Panc1 (cell line): ENCODE measurements around the gene CCL22. TPM values are rescaled to one million over a fixed set of nuclear protein-coding genes. Genes with fewer than 3 reads are reported as not detected.

Source experiments
- ATAC-seq: fragments of 200-7000 bp; cut with Tn5 transposase; 2 replicates; pipeline ENCODE4 v1.9.1; 2020; ENCODE audit warnings: mild to moderate bottlenecking, moderate library complexity
- BruUV-seq: library from RNA; stranded (reverse); fragments of 400-500 nt; replicated peaks from 2 replicates; lab custom pipeline; 2021; lab: Mats Ljungman, UMichigan
- CTCF ChIA-PET: fragments of 300-600 bp; sonication (Branson Sonifier 250); formaldehyde crosslinking; loops from one replicate; lab custom pipeline; 2022; ENCODE audit warnings: antibody characterized with exemption; lab: Charles Lee
- POLR2A ChIA-PET: fragments of 300-600 bp; sonication (Branson Sonifier 250); formaldehyde crosslinking; loops from one replicate; lab custom pipeline; 2022; ENCODE audit warnings: antibody characterized with exemption; lab: Charles Lee
- DNase-seq: peaks from one replicate; pipeline ENCODE4 v3.0.0-alpha.2; 2010; ENCODE audit warnings: low read depth, low spot score
- H3K27ac ChIP-seq: 2 replicates; pipeline ENCODE4 v1.5.1; 2011; ENCODE audit warnings: mild to moderate bottlenecking, low read length, inconsistent platforms
- H3K27me3 ChIP-seq: fragments of 200-500 bp; sonication (Bioruptor generic); 2 replicates; pipeline ENCODE4 v1.6.0; 2014; ENCODE audit warnings: low read length, inconsistent platforms; ENCODE audit not compliant: control insufficient read depth, insufficient read depth
- H3K36me3 ChIP-seq: fragments of 200-500 bp; sonication (Bioruptor generic); 2 replicates; pipeline ENCODE4 v1.5.1; 2014; ENCODE audit warnings: inconsistent platforms, mild to moderate bottlenecking, low read length, moderate library complexity; ENCODE audit not compliant: control insufficient read depth, insufficient read depth
- H3K4me1 ChIP-seq: 2 replicates; pipeline ENCODE4 v1.5.1; 2011; ENCODE audit warnings: inconsistent platforms, mild to moderate bottlenecking, low read length, moderate library complexity; ENCODE audit not compliant: control insufficient read depth, insufficient read depth
- H3K4me3 ChIP-seq, 2 experiments: 2 replicates each; pipeline ENCODE4 v1.5.1; 2011 to 2012; ENCODE audit warnings: low read depth in 2 of 2, low read length in 2 of 2, mild to moderate bottlenecking in 2 of 2, inconsistent platforms in 1 of 2, moderate library complexity in 1 of 2
- H3K9me3 ChIP-seq: fragments of 200-500 bp; sonication (Bioruptor generic); 2 replicates; pipeline ENCODE4 v1.5.1; 2014; ENCODE audit warnings: low read depth, mild to moderate bottlenecking, inconsistent platforms, low read length, moderate library complexity; ENCODE audit not compliant: control insufficient read depth, insufficient read depth
- CTCF ChIP-seq: fragments of 450-650 bp; IDR thresholded peaks from 2 replicates; pipeline ENCODE4 v1.5.1; 2017; ENCODE audit warnings: mild to moderate bottlenecking
- POLR2AphosphoS5 ChIP-seq: IDR thresholded peaks from 2 replicates; pipeline ENCODE4 v1.6.1; 2012; ENCODE audit warnings: mild to moderate bottlenecking, low read depth, low read length, moderate library complexity
- REST ChIP-seq, 2 experiments: IDR thresholded peaks; 2 replicates each; pipeline ENCODE4 v1.6.1; 2011 to 2012; ENCODE audit warnings: low read depth in 2 of 2, control low read depth in 1 of 2, low read length in 1 of 2, mild to moderate bottlenecking in 1 of 2, moderate library complexity in 1 of 2; ENCODE audit not compliant: insufficient read depth in 1 of 2
- SIN3A ChIP-seq: IDR thresholded peaks from 2 replicates; pipeline ENCODE4 v1.6.1; 2012; ENCODE audit warnings: low read depth, mild to moderate bottlenecking, low read length, moderate library complexity, borderline replicate concordance; ENCODE audit not compliant: insufficient read depth
- TCF7L2 ChIP-seq: IDR thresholded peaks from 2 replicates; pipeline ENCODE4 v1.6.1; 2011; ENCODE audit warnings: mild to moderate bottlenecking, low read depth, low read length, inconsistent platforms
- in situ Hi-C: cut with HindIII; loops from 2 replicates; pipeline ENCODE4 v1.10.0; 2016; ENCODE audit warnings: low sequenced_read_pairs, low pct_unique_long_range_greater_than_20kb
- intact Hi-C: fragments of 100-400 bp; cut with micrococcal nuclease; formaldehyde crosslinking; loops from one replicate; pipeline ENCODE4 v1.10.0; 2022; ENCODE audit not compliant: unreplicated experiment
- total RNA-seq: library from RNA; stranded (reverse); gene quantifications from one replicate; pipeline ENCODE4 v1.2.1, GENCODE V29; 2021; ENCODE audit not compliant: unreplicated experiment

The CCL22 gene
- total RNA-seq, 1 experiment from 2014 or later, result 0.39 TPM

- Histone ChIP-seq H3K36me3 (no peaks in the 10 kb centered on the region), H3K27ac (peak overlapping the region; percentile 39; the same call in 1 of the 2 replicates), H3K4me1 (peaks cover 46% of the 10 kb centered on the region), H3K9me3 (no peaks in the 10 kb centered on the region), H3K4me3 (no peak overlapping the region), H3K27me3 (no peaks in the 10 kb centered on the region)
- in situ Hi-C loops, result no loop called here
- ChIA-PET CTCF (no interaction called here), POLR2A (no interaction called here)
- DNase-seq, result no peak
- no peak for ATAC-seq
- no peak for TF ChIP-seq CTCF
- no peak for TF ChIP-seq SIN3A
- TF ChIP-seq REST (IDR thresholded peaks at IDR 0.05; ENCODE audit: insufficient read depth in 1 of 2, low read depth in 2 of 2, low read length in 1 of 2), result no peak
- no peak for TF ChIP-seq POLR2AphosphoS5
- no peak for TF ChIP-seq TCF7L2
- intact Hi-C loops, result no loop called here
- BruUV-seq, result no TSS peak
Observed at GRCh38 chr16:57376313-57376818, 17.8 kb downstream of the CCL22 start.

GRCh38 chr16:57377080-57377841 lies 18.7 kb downstream of the CCL22 start:
- CTCF ChIA-PET, result no interaction called here
- in situ Hi-C loops, result no loop called here
- H3K36me3 ChIP-seq, result no peaks in the 10 kb centered on the region
- H3K27ac ChIP-seq, result peak overlapping the region; percentile 1; the same call in 1 of the 2 replicates
- no TSS peak for BruUV-seq
- peaks cover 41% of the 10 kb centered on the region for H3K4me1 ChIP-seq
- intact Hi-C loops, result no loop called here
- ATAC-seq, result peak; percentile 30
- no peak for TF ChIP-seq SIN3A
- no peaks in the 10 kb centered on the region for H3K27me3 ChIP-seq
- POLR2A ChIA-PET, result no interaction called here
- DNase-seq, result no peak
- no peaks in the 10 kb centered on the region for H3K9me3 ChIP-seq
- no peak overlapping the region for H3K4me3 ChIP-seq

GRCh38 chr16:57379579-57379978 lies 21.0 kb downstream of the CCL22 start:
- in situ Hi-C loops (no loop called here), intact Hi-C loops (no loop called here)
- BruUV-seq, result no TSS peak
- no peak overlapping the region for H3K4me3 ChIP-seq
- ChIA-PET POLR2A (no interaction called here), CTCF (no interaction called here)
- no peaks in the 10 kb centered on the region for H3K36me3 ChIP-seq
- DNase-seq (no peak), ATAC-seq (peak; percentile 24; the same call in 1 of the 2 replicates)
- 0 out of 2 replicates have a peak overlapping the region, but pooled peaks have one; percentile 12 for H3K27ac ChIP-seq
- peaks cover 25% of the 10 kb centered on the region for H3K4me1 ChIP-seq
- no peaks in the 10 kb centered on the region for H3K27me3 ChIP-seq
- H3K9me3 ChIP-seq, result no peaks in the 10 kb centered on the region
- peak; percentile 48; the same call in 1 of the 2 replicates for TF ChIP-seq TCF7L2
- TF ChIP-seq POLR2AphosphoS5, result no peak
